ENCODE measurements around the gene LCP2. TPM values are rescaled to one million over a fixed set of nuclear protein-coding genes. Genes with fewer than 3 reads are reported as not detected.

The LCP2 gene
- total RNA-seq, 4 donors from 2014 or later = 4.6 to 6.5 (median 5.7) TPM

DNA sequence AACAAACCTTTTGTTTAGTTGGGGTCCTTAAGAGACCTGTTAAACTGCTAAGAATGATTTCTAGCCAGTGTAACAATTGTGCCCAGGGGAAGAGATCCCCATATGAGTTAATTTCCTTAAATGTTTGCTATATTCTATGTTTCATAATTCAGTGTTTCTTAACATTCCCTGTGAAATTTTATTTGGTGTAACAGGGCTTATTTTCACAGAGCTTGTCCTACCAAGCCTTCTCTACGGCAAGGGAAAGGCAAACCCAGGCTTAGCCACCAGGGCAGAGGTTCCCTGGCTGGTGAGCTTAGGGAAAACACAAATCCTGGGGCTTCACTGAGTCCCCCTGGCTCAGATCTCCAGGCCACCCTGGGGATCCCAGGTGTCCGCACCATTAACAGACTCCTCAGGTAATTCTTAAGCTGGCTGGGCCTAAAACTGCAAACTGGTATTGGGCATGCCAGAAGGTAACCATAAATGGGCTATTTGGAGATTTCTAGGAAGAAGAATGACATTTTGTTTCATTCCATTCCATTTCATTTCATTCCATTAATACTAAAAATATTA is 17.0 kb upstream of the LCP2 start:
- intact Hi-C loops (cut with DNase I; ENCODE audit: low total_unique reads) = no loop called here
- H3K4me3 ChIP-seq (ENCODE audit: low read depth, poor library complexity, severe bottlenecking) = no peak overlapping the region
- WGBS, 2 donors = 71 to 86% methylated on average over 2 of the region's 2 CpGs
- TF ChIP-seq POLR2A (IDR thresholded peaks at IDR 0.05) = no peak
- TF ChIP-seq, protein P1, sequence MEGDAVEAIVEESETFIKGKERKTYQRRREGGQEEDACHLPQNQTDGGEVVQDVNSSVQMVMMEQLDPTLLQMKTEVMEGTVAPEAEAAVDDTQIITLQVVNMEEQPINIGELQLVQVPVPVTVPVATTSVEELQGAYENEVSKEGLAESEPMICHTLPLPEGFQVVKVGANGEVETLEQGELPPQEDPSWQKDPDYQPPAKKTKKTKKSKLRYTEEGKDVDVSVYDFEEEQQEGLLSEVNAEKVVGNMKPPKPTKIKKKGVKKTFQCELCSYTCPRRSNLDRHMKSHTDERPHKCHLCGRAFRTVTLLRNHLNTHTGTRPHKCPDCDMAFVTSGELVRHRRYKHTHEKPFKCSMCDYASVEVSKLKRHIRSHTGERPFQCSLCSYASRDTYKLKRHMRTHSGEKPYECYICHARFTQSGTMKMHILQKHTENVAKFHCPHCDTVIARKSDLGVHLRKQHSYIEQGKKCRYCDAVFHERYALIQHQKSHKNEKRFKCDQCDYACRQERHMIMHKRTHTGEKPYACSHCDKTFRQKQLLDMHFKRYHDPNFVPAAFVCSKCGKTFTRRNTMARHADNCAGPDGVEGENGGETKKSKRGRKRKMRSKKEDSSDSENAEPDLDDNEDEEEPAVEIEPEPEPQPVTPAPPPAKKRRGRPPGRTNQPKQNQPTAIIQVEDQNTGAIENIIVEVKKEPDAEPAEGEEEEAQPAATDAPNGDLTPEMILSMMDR (IDR thresholded peaks at IDR 0.05) = no peak
- DNase-seq (ENCODE audit: low spot score in 2 of 2) = peak in 1 of 2 donors; percentile 78

- intact Hi-C loops (cut with DNase I; ENCODE audit: low total_unique reads) = no loop called here
- 83 to 89% methylated on average over 2 of the region's 2 CpGs for WGBS, 2 donors
- no peak overlapping the region for H3K4me3 ChIP-seq (ENCODE audit: low read depth, poor library complexity, severe bottlenecking)
- no peak for DNase-seq (ENCODE audit: low spot score in 2 of 2)
- TF ChIP-seq, protein P1 (IDR thresholded peaks at IDR 0.05) = no peak
- no peak for TF ChIP-seq POLR2A (IDR thresholded peaks at IDR 0.05)
Measured at GRCh38 chr5:170313816-170314215, 16.2 kb upstream of the LCP2 start.

- 77 to 82% methylated on average over 6 of the region's 6 CpGs for WGBS, 2 donors
- DNase-seq (ENCODE audit: low spot score in 2 of 2) = no peak
- H3K4me3 ChIP-seq (ENCODE audit: low read depth, poor library complexity, severe bottlenecking) = no peak overlapping the region
- TF ChIP-seq, protein P1 (IDR thresholded peaks at IDR 0.05) = no peak
- TF ChIP-seq POLR2A (IDR thresholded peaks at IDR 0.05) = no peak
- intact Hi-C loops (cut with DNase I; ENCODE audit: low total_unique reads) = no loop called here
Measured at GRCh38 chr5:170313344-170313743, 15.8 kb upstream of the LCP2 start.

- no peak overlapping the region for H3K4me3 ChIP-seq (ENCODE audit: low read depth, poor library complexity, severe bottlenecking)
- TF ChIP-seq POLR2A (IDR thresholded peaks at IDR 0.05) = no peak
- TF ChIP-seq, protein P1 (IDR thresholded peaks at IDR 0.05) = no peak
- intact Hi-C loops (cut with DNase I; ENCODE audit: low total_unique reads) = no loop called here
- peak in 1 of 2 donors; percentile 81 for DNase-seq (ENCODE audit: low spot score in 2 of 2)
- WGBS, 2 donors = 72 to 79% methylated on average over 3 of the region's 3 CpGs
Measured at GRCh38 chr5:170312666-170313065, 15.1 kb upstream of the LCP2 start.

DNA sequence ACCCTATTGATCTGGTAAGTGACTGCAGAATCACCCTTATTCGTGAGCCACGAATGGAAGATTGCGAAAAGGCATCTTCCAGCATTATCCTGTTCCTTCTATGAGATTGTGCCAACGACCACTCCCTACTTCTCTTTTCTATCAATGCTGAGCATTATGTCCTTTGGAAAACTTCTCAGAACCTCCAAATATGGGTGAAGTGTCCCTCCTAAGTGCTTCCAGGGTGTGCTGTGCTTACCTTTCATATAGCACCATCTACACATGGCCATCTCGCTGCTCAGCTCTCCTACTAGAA is 14.7 kb upstream of the LCP2 start:
- no peak overlapping the region for H3K4me3 ChIP-seq (ENCODE audit: low read depth, poor library complexity, severe bottlenecking)
- 73 to 75% methylated on average over 5 of the region's 5 CpGs for WGBS, 2 donors
- peak in 1 of 2 donors; percentile 60 for DNase-seq (ENCODE audit: low spot score in 2 of 2)
- intact Hi-C loops (cut with DNase I; ENCODE audit: low total_unique reads) = no loop called here
- TF ChIP-seq POLR2A (IDR thresholded peaks at IDR 0.05) = no peak
- TF ChIP-seq, protein P1 (IDR thresholded peaks at IDR 0.05) = no peak

All from lower leg skin (tissue), 4 donors.